Keratinocyte (primary cell): ENCODE data around the gene ZNF57.

ENCODE experiments used
- EZH2 ChIP-seq: IDR thresholded peaks from one replicate; pipeline ENCODE4 v1.6.1; 2012; ENCODE audit warnings: inconsistent platforms, mild to moderate bottlenecking, low read length, moderate library complexity
- TF ChIP-seq, protein P1 (sequence below), 3 experiments: IDR thresholded peaks in 1 of 3; conservative IDR thresholded peaks in 1 of 3; optimal IDR thresholded peaks in 1 of 3; 2 replicates in 2 of 3; 3 replicates in 1 of 3; pipeline versions ENCODE3 to v1.5.1; 2011; ENCODE audit warnings: low read length in 3 of 3, mild to moderate bottlenecking in 3 of 3, moderate library complexity in 2 of 3, control low read depth in 1 of 3, inconsistent platforms in 1 of 3; ENCODE audit not compliant: insufficient read depth in 2 of 3; ENCODE audit errors: extremely low read depth in 1 of 3

DNA sequence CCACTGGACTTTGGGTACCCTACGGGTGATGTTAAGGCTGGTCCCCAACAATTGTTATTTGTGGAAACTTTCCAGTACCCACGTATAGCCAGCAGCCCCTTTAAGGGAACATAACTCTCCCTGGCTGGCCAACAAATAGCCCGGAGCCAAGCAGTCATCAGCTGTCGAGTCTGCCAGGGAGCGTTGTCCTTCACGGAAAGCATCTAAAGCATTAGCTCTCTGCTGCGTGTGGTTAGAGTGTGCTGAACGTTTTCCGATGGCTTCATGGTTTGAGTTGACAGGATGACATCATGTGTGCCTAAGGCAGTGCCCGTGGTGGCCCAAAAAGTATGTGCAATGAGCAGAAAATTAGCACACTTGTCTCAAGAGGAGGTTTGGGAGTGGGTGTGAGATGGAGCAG lies 36.9 kb upstream of the ZNF57 start:
- no peak for TF ChIP-seq EZH2
- TF ChIP-seq, protein P1, sequence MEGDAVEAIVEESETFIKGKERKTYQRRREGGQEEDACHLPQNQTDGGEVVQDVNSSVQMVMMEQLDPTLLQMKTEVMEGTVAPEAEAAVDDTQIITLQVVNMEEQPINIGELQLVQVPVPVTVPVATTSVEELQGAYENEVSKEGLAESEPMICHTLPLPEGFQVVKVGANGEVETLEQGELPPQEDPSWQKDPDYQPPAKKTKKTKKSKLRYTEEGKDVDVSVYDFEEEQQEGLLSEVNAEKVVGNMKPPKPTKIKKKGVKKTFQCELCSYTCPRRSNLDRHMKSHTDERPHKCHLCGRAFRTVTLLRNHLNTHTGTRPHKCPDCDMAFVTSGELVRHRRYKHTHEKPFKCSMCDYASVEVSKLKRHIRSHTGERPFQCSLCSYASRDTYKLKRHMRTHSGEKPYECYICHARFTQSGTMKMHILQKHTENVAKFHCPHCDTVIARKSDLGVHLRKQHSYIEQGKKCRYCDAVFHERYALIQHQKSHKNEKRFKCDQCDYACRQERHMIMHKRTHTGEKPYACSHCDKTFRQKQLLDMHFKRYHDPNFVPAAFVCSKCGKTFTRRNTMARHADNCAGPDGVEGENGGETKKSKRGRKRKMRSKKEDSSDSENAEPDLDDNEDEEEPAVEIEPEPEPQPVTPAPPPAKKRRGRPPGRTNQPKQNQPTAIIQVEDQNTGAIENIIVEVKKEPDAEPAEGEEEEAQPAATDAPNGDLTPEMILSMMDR (optimal IDR thresholded peaks at IDR 0.05 in 1 of 3, IDR thresholded peaks at IDR 0.05 in 1 of 3, conservative IDR thresholded peaks at IDR 0.05 in 1 of 3; ENCODE audit: extremely low read depth in 1 of 3, insufficient read depth in 2 of 3, low read length in 3 of 3): no peak
